Astrocyte (in vitro differentiated cells and primary cell): Measurements from ENCODE around the gene LIPG.

ENCODE experiments used
- CTCF ChIP-seq: IDR thresholded peaks from 2 replicates; pipeline ENCODE4 v1.5.1; 2011; ENCODE audit warnings: low read depth, mild to moderate bottlenecking, inconsistent platforms, low read length, moderate library complexity; ENCODE audit not compliant: insufficient read depth
- EZH2 ChIP-seq: IDR thresholded peaks from 2 replicates; pipeline ENCODE4 v1.6.1; 2012; ENCODE audit warnings: mild to moderate bottlenecking, low read length, inconsistent platforms; ENCODE audit not compliant: insufficient read depth

GRCh38 chr18:49569724-49570123 is 7.9 kb downstream of the LIPG start:
- no peak for TF ChIP-seq CTCF
- TF ChIP-seq EZH2: no peak
